ENCODE results near the gene KPNA2.
A peak's percentile ranks its signal among the peaks of the same experiment; 100 is the strongest.
"Not testable (repeated sequence)": the region's sequence is repeated elsewhere in the genome, so short reads cannot be mapped to it uniquely, and the experiment has no call there.

Gene KPNA2

DNA sequence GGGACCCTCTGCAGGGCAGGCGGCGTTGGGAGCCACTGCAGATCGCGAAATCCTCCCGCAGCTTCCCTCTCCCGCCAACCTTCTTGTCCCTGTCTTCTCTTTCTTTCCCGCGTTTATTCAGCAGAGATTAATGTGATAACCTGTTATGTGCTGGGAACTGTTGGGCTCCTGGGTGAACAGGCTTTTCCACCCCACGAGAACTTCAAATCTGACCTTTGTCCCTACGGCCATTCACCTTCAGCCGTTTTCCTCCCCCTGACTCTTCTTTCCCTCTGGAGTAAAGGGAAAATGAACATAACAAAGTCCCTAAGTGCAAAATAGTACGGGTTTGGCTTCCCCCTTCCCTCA, 15.2 kb upstream of the KPNA2 start:
- DNase-seq, result peak; percentile 74

DNA sequence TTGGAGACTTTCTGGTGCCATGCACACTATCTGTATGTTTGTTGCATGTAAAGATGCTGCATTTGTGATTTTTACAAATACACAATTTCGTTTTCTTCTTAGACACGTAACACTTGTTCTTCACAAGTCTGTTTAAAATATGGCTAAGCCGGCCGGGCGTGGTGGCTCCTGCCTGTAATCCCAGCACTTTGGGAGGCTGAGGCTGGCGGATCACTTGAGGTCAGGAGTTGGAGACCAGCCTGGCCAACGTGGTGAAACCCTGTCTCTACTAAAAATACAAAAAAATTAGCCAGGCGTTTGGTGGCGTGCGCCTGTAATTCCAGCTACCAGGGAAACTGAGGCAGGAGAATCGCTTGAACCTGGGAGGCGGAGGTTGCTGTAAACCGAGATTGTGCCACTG, 14.7 kb upstream of the KPNA2 start:
- DNase-seq, result not testable (repeated sequence)

DNA sequence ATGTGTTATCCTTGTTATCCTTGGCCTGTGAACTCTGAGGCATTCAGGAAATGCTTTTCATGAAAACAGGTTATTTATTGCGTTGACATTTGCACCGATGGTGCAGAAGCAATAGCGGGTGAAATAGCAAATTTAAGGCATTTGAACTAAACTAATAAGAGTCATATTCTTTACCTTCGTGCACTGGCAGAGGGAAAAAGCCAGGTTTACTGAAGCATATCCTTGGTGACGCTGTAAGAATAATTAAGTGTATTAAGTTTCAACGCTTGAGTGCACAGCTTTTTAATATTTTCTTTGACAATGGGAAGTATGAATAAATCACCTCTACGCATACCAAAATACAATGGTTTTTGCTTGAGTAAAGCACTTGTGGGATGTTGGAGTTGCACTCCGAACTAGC, 13.6 kb upstream of the KPNA2 start:
- no peak for DNase-seq

DNA sequence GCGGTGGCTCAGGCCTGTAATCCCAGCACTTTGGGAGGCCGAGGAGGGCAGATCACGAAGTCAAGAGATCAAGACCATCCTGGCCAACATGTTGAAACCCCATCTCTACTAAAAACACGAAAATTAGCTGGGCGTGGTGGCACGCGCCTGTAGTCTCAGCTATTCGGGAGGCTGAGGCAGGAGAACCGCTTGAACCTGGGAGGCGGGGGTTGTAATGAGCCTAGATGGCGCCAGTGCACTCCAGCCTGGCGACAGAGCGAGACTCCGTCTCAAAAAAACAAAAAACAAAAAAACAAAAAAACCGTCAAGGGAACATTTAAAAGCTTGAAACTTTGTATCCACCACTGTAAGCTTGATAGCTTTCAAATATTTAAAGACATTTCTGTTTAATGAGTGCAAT, 13.0 kb upstream of the KPNA2 start:
- DNase-seq, result not testable (repeated sequence)

DNA sequence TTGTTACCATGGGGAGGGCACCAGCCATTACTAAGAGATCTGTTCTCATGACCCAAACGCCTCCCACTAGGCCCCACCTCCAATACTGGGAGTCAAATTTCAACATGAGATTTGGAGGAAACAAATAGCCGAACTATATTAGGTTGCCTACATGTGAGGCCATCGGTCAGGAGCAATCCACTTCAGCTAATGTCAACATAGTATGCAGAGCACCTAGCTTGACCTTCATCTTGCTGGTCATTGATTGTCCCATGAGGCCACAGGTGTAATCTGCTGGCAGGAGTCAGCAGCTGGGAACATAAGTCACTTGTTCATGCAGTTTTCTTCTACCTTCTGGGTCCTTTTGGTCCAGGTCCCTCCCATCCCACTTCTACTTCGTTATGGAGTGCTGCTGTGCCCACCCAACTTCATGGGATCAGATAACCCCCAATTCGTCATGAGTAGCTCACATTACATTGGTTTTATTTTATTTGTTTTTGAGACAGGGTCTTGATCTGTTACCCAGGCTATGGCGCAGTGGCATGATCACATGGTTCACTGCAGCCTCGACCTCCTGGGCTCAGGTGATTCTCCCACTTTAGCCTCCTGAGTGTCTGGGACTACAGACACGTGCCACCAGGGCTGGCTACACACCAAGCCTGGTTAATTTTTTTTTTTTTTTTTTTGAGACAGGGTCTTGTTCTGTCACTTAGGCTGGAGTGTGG, 5.9 kb upstream of the KPNA2 start:
- DNase-seq, result no peak

DNA sequence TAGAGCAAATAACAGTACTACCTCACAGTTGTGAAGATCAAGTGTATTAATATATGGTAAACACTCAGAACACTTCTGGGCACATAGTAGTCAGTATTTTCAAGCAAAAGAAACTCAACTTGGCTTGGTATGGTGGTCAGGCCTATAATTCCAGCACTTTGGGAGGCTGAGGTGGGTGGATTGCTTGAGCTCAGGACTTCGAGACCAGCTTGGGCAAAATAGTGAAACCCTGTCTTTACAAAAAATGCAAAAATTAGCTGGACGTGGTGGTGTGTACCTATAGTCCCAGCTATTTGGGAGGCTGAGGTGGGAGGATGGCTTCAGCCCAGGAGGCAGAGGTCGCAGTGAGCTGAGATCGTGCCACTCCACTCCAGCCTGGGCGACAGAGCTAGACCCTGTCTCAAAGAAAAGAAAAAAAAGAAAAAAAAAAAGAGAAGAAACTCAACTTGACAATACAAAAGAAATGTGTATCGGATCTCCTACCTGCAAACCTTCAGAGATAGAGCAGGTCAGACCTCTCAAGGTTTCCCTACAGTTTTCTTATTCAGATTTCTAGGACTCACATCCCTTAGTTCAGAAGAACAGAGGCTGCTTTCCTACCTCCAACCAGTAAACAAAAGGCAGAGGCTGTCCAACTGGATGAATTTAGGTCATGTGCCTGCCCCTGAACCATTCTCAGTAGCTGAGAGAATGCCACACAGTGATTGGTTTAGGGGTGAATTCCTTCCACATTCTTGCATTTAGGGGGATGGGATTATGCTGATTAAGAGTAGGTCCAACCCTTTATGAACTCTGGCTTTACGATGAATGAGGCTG, 1.7 kb upstream of the KPNA2 start:
- no peak for DNase-seq

DNA sequence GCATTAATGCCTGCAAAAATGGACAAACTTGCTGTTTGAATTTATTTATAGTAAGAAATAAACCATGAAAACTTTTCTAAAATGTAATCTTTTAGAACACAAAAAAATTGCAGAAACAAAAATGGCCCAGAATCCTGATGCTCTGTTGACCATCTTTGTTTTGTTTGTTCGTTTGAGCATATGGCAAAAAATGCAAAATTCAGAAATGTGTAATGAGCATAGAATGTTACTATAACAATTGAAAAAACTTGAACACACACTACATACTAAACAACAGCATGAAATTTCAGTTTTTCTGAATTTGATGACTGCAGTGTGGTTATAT, 1.1 kb upstream of the KPNA2 start:
- DNase-seq, result no peak

DNA sequence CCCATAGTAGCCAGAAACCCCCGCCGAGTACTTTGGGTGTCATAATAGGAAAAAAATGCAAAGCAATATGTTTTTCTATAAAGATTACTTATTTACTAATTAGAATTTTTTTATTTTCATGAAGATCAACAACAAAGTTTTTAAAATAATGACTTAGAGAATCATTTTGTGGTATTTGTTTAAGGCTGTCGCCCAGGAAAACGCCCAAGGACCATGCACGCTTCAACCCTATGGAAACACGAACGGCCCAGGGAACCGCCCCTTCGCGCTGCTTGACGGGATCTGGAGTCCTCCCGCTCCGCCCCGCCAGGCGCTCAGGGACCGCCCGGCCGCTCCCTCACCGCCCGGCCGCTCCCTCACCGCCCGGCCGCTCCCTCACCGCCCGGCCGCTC, 408 bp upstream of the KPNA2 start:
- DNase-seq, result peak; percentile 99

DNA sequence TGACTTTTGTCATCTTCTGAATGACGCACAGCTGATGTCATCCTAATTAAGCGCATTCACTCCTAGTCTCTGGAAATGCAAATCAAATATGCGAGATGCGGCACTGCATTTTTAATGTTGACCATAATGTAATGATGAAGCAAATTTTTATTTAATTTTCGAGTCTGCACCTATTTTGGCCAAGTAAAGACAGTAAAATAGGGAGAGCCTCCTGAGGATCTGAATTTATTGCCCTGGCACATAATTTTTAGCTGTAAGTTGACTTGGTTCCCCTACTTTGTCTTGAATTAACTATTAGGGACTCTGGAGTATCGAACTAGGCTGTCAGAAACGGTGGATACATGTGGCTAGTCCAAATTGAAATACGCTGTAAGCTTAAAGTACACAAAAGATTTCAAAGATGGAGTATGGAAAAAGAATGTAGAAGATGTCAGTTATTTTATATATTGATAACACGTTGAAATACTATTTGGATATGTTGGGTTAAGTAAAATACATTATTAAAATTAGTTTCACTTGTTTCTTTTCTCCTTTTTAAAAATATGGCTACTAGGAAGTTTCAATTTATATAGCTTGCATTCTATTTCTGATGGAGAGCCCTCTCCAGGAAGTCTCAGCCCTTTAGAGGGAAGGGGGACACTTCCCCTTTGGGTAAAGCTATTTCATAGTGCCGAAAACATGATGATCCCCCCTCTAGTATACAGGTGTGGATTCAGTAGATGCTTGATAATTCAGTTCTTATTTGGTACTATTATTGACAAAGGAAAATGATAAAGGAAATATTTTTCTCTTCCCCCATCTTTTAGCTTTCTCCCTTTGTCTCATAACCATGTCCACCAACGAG, 991 bp downstream of the KPNA2 start:
- no peak for DNase-seq

DNA sequence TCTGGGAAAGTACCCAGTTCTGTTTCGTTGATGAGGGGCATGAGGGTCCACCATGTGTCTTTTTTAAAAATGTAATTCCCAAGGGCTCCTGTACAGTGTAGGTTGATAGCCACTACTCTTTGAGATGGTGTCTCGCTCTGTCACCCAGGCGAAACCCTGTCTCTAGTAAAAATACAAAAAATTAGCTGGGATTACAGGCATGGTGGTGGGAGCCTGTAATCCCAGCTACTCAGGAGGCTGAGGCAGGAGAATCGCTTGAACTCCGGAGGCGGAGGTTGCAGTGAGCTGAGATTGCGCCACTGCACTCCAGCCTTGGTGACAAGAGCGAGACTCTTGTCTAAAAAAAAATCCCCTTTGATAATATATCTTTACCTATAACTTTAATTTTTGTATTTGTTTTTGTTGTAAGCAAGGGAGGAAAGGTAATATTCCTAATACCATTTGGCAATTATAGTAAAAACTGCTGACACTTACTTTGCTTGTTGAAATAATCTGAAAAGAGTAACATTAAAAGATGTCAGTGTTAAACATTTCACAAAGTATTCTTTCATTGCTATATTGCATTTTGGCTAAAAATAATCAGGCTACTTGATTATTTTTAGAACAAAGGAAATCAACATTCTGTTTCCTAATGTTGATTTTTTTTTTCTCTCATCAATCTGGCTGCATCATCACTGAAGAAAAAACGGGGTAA, 11.8 kb downstream of the KPNA2 start:
- no peak for DNase-seq

DNA sequence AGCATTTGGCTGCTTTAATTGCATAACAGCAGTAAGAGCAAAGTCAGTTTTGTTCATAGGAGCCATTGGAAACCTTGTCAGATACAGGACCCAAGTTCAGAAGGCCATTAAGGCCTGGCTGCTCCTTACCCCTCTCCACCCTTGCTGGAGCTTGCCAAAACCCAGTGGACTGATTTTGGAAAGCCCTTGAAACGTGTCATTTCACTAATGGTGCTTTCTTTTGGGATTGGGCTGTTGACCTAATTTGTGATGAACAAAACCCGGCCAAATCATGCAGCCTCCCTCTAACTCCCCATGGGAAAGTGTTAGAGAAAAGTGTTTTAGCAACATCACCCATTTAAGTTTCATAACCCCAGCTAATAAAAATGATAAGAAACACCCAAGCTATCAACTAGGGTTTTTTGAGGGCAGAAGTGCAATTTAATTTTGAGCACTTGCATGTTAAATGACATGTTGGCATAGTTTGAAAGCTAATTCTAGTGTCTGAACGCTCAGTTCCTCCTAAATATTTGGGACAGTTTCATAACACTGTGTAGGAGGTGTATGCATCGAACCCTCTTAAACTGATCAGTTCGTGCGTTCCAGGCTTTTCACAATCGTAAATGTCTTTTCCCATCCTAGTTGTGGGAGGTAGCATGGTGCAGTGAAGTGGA, 12.5 kb downstream of the KPNA2 start:
- DNase-seq, result not testable (repeated sequence)

DNA sequence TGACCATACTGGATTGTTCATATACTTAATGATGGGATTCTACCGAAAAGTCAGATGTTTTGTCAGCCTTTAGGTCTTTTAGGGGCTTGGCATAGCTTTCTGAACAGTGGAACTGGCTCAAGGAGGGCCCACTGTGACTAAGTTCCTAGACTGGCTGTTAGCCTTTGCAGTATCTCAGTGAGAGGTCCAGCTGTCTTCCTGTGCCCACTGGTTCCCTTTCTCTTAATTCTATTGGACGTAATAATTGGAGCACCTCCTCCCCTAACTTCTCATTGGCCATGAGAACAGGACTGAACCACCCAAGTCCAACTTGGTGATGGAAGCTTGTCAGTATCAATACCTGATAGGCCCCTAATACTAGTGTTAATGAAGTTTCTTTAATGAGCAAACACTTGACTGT, 13.5 kb downstream of the KPNA2 start:
- no peak for DNase-seq

DNA sequence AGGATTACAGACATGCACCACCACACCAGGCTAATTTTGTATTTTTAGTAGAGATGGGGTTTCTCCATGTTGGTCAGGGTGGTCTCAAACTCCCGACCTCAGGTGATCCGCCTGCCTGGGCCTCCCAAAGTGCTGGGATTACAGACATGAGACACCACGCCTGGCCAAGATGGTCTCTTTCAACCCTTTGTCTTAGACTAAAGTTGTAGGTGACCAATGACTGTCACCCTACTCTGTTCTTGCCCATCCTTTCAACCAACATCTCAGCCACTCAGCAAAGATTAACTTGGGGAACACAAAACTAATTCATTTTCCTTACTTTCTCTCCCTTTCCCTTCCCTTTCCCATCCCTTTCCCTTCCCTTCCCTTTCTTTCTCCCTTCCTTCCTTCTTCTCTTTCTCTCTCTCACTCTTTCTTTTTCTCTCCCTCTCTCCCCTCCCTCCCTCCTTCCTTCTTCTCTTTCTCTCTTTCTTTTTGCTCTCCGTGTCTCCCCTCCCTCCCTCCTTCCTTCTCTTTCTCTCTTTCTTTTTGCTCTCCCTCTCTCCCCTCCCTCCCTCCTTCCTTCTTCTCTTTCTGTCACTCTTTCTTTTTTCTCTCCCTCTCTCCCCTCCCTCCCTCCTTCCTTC, 14.4 kb downstream of the KPNA2 start:
- not testable (repeated sequence) for DNase-seq

DNA sequence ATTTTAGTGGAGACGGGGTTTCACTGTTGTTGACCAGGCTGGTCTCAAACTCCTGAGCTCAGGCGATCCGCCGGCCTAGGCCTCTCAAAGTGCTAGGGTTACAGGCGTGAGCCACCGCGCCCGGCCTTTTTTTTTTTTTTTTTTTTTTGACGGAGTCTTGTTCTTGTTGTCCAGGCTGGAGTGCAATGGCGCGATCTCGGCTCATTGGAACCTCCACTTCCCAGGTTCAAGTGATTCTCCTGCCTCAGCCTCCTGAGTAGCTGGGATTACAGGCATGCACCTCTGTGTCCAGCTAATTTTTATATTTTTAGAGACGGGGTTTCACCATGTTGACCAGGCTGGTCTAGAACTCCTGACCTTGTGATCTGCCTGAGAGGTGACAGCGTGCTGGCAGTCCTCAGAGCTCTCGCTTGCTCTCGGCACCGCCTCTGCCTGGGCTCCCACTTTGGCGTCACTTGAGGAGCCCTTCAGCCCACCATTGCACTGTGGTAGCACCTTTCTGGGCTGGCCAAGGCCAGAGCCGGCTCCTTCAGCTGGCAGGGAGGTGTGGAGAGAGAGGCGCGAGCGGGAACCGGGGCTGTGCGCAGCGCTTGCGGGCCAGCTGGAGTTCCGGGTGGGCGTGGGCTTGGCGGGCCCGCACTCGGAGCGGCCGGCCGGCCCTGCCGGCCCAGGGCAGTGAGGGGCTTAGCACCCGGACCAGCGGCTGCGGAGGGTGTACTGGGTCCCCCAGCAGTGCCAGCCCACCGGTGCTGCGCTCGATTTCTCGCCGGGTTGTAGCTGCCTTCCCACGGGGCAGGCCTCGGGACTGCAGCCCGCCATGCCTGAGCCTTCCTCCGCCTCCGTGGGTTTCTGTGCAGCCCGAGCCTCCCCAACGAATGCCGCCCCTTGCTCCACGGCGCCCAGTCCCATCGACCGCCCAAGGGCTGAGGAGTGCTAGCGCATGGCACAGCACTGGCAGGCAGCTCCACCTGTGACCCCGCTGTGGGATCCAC, 16.1 kb downstream of the KPNA2 start:
- DNase-seq, result not testable (repeated sequence)

DNA sequence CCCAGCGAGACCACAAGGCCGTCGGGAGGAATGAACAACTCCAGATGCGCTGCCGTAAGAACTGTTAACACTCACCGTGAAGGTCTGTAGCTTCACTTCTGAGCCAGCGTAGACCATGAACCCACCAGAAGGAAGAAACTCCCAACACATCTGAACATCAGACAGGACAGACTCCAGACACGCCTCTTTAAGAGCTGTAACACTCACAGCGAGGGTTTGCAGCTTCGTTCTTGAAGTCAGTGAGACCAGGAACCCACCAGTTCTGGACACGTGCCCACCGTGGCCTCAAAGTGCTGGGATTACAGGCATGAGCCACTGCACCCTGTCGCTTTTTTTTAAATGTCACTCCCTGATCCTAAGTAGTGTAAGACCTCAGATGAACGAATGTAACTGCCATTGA, 17.3 kb downstream of the KPNA2 start:
- no peak for DNase-seq

DNA sequence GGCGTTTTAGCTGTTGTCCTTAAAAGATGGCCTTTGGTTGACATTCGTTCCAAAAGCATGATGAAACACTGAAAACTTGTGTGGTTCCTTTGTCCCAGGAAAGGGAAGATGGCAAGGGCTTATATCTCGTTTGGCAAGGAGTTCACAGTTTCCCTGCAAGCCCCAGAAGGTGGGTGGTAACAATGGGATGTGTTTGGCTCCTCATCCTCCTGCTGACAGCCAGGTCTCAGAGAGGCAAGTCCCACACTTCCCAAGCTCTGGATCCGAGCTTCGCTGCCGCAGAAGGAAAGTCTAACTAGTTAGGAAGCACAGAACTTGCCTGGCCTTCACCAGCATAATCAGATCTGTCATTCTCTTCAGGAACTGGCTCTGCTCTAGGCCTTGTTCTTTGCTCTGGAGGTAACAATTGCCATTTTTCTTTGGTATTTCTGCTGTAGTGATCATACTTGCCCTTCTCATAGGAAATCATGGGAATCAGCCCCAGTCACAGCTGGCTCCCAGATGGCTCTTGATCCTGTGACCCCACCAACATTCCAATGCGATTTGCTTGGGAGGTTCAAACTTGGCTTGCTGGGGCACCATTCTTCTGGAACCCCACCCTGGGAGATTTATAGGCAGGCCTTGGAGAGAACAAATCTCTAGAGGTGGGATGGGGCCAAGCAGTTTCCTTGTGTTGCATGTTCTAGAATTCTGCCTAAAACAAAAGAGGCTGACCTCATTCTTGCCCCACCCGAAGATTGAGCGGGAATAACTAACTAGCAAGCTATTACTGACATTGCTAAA, 17.9 kb downstream of the KPNA2 start:
- DNase-seq, result no peak

DNA sequence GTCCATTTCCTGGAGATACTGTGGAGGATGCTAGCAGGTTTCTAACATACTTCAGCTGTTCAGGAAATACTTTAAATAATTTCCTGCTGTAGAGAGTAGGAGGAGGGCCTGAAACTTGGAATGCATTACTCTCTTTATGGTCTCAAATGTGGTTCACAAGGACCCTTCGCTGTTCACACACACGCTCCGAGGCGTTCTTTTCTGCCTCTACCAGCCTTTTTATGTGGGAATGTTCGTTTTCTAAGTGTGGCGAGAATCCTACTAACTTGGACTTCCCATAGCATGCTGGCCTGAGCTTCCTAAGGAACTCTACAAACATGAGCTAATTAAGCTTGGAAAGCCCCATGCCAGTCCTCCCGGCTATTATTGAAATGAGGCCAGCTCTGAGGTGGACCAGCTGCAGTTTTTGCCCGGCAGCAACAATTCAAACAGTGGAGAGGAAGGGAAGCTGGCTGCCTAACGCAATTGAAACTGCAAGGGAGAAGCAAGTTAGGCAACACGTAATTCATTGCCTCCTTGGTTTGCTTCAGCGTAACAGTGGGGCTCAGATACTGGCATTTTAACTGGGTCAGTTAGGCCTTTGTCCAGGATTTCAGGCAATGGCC, 18.9 kb downstream of the KPNA2 start:
- DNase-seq, result no peak

DNA sequence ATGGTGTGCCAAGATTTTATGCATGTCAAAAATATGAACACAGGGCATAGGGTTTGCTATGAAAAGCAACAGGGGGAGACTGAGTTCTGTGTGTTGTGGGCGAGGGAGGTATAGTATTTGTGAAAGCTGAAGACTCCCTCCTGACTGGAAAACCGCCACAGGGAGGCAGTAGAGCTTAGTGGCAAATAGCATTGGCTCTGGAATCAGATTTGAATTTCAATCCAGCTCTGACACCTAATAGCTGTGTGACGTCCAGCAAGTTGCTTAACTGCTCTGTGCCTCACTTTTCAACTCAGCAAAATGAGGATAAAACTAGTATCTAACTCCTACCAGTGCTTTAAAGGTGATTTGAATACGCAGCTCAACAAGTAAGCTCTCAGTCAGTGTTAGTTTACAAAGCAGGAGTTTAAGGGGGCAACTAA, 22.0 kb downstream of the KPNA2 start:
- no peak for DNase-seq

DNA sequence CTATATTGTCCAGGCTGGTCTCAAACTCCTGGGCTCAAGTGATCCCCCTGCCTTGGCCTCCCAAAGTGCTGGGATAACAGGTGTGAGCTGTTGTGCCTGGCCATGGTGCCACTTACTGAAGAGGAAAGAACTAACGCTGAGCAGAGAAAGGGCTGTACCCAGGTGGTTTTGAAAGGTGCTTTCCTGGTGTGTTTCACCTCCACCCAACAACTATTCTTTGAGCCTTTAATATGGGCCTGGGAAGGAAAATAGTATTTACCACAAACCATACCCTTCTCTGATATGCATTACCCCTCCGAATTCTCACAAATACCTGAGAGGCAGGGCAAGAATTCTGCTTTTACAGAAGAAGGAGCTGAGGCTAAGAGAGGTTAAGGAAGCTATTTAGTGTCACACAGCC, 24.8 kb downstream of the KPNA2 start:
- DNase-seq, result no peak

Measured in NCI-H1092 treated with DMSO at 0.1 percent for 48 hours (cell line).